Activated CD4-positive, CD25-positive, alpha-beta regulatory T cell treated with anti-CD3 and anti-CD28 coated beads, Interleukin-2, amount 50 U/mL, for 24 hours (primary cell): ENCODE measurements around the gene IVNS1ABP.
"Not testable (repeated sequence)": the region's sequence is repeated elsewhere in the genome, so short reads cannot be mapped to it uniquely, and the experiment has no call there.

Experiments used
- ATAC-seq, 2 donors: fragments of 150-1000 bp; cut with Tn5 transposase; one replicate each; pipeline ENCODE4 v1.10.0; 2021; ENCODE audit warnings: mild to moderate bottlenecking in 1 of 2, moderate library complexity in 1 of 2

The IVNS1ABP gene

GRCh38 chr1:185317034-185317885 is at the start of gene IVNS1ABP:
TSS of gene IVNS1ABP (minus strand) at chr1:185317243. CDS start at chr1:185309493, 7,750 bp downstream.
- peak; percentile 65 to 69 for ATAC-seq

- ATAC-seq: no peak
Measured at GRCh38 chr1:185365951-185366350, 48.9 kb upstream of the IVNS1ABP start.

- ATAC-seq: not testable (repeated sequence)
Measured at GRCh38 chr1:185364528-185364927, 47.5 kb upstream of the IVNS1ABP start.

- ATAC-seq: no peak
Measured at GRCh38 chr1:185363205-185363604, 46.2 kb upstream of the IVNS1ABP start.

- no peak for ATAC-seq
Measured at GRCh38 chr1:185360714-185361113, 43.7 kb upstream of the IVNS1ABP start.

- ATAC-seq: no peak
Measured at GRCh38 chr1:185358957-185359356, 41.9 kb upstream of the IVNS1ABP start.

- ATAC-seq: no peak
Measured at GRCh38 chr1:185355947-185356346, 38.9 kb upstream of the IVNS1ABP start.

- no peak for ATAC-seq
Measured at GRCh38 chr1:185353124-185353523, 36.1 kb upstream of the IVNS1ABP start.

GRCh38 chr1:185351734-185352466 is 34.9 kb upstream of the IVNS1ABP start:
- ATAC-seq: no peak

DNA sequence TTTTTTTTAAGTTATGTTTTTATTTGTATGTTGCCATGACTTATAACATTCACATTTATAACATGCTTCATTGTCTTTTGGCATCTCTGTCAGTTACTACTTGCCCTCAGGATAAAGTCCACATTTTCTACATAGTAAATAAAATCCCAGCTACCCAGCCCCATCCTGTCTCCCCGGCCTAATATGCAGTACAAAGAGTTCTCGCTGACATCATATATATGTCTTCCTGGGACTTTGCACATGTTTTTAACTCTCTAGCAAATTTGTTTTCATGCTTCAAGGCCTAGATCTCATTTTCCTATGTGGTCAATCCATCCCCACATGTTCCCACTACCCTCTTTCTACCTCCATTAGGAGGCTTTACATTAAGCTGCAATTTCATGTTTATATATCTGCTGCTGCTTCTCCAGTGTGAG is 33.0 kb upstream of the IVNS1ABP start:
- no peak for ATAC-seq

DNA sequence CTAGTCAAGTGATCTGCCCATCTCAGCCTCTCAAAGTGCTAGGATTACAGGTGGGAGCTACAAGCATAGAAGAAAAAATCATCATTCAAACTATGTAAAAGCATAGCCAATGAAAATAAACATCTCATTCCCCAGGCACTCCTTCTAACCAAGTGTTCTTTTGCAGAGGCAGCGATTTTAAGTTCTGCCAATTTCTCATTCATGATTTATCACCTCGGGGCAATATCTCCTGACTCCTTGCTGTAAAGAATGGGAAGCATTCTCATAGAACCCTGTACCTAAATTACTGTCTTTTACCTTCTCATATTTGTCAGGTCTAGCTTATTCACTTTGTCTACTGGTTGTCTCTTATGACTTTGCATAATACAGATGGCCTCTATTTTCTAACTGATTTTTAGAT is 32.5 kb upstream of the IVNS1ABP start:
- ATAC-seq: no peak

GRCh38 chr1:185348985-185349384 is 31.9 kb upstream of the IVNS1ABP start:
- no peak for ATAC-seq

GRCh38 chr1:185348296-185348695 is 31.3 kb upstream of the IVNS1ABP start:
- ATAC-seq: no peak

DNA sequence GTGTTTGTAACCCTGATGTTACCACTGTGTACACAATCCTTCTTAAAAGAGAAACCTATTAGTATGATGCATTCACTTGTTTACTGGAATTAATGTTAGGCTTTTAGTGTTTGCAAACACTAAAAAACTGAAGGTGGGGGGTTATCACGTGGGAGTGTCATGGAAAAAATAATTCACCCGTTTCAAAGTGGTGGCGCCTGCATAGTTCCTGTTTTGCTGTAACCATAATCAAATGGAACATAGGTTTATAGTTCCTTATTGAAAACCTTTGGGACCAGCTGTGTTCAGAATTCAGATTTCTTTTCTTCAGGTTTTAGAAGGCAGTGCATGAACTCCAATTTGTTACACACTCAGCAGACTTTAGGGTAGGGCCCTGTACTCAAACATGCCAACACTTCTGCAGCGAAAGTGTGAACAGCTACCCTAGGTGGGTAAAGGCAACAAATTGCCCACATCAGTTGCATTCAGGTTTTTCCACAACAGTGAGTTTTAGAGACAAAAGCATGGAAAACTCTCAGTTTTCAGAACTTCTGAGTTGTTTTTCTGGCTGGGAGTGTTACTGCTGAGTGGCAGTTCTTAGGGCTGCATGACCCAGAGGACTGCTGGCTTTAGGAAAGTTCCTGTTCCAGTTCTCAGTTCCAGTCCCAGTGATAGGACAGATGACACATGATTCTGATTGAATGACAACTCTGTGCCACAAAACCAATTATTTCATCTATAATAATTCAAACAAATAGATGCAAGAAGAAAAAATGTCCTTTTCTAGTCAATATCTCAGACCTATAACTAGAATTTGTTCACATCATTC is 29.1 kb upstream of the IVNS1ABP start:
- no peak for ATAC-seq

DNA sequence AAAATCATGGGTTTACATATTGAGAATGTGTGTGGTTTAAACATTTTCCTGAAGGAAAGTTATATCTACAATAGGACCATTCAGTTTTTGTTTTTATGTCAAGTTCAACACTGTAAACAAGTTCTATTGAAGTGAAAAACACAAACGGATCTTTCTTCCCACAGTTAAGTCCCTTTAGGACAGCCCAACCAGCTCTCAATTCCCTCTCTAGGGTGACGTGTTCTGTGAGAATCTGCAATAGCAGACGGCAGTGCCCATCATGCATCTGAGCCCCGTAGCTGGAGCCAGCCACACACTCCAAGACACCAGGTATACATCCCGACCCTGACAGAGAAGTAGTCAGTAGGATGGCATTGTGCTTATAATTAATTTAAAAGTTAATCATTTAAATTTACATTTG is 26.3 kb upstream of the IVNS1ABP start:
- no peak for ATAC-seq

GRCh38 chr1:185342672-185343259 is 25.7 kb upstream of the IVNS1ABP start:
- no peak for ATAC-seq

GRCh38 chr1:185342017-185342416 is 25.0 kb upstream of the IVNS1ABP start:
- ATAC-seq: no peak

- ATAC-seq: no peak
Measured at GRCh38 chr1:185341196-185341781, 24.2 kb upstream of the IVNS1ABP start.

DNA sequence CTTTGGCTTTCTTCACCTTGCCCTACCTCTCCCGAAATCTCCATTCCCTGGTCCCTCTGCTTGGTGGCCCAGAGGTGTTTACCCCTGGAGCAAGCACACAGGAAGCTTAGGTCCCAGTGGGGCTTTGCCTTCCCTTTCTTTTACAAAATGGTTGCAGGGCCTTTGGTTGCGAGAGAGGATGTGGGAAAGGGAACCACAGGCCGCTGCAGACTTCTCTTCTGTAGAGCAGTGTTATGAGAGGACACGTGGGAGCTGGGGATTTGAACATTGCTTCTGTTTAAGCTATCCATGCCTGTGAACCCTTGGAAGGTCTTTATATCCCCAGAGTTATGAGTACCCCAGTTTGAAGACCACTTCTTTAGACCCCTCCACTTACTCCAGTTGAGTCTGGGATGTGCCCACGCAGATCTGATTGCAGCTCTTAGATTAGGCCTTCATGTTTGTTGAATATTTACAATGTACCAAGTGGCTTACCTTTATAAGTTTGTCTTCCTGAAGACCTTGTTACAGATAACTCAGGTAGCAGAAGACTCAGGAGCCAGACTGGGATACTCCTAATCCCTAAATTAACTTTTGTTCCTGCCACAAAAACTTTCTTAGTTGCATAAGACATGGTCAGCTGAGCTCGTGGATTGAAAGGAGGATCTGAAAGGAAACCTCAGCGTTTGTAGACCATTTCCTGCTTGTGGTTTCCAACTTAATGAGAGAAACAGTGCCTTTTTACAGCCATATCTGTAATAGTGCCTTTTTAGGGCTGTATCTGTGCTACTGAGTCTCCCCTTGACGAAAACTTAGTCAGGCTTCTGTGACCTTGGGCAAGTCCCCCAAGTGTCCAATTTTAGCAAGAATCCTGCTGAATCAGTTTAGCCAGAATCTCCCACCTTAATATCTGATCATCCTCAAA is 21.9 kb upstream of the IVNS1ABP start:
- peak; percentile 69 to 86 for ATAC-seq

GRCh38 chr1:185337246-185337645 is 20.2 kb upstream of the IVNS1ABP start:
- no peak for ATAC-seq

- no peak for ATAC-seq
Measured at GRCh38 chr1:185334182-185334581, 17.1 kb upstream of the IVNS1ABP start.
